IPS-20b (cell line): ENCODE measurements around the gene CLASRP.
"Not testable (repeated sequence)": the region's sequence is repeated elsewhere in the genome, so short reads cannot be mapped to it uniquely, and the experiment has no call there.

Experiments used
- H3K27ac ChIP-seq: one replicate; pipeline ENCODE4 v1.5.1; 2013; ENCODE audit warnings: low read length
- H3K27me3 ChIP-seq: 2 replicates; pipeline ENCODE4 v1.6.1; 2013; ENCODE audit warnings: mild to moderate bottlenecking, low read length, inconsistent platforms; ENCODE audit not compliant: insufficient read depth
- H3K36me3 ChIP-seq: 2 replicates; pipeline ENCODE4 v1.6.1; 2013; ENCODE audit warnings: low read depth, mild to moderate bottlenecking, inconsistent platforms, low read length, moderate library complexity; ENCODE audit not compliant: insufficient read depth
- H3K4me1 ChIP-seq: 2 replicates; pipeline ENCODE4 v1.6.1; 2013; ENCODE audit warnings: mild to moderate bottlenecking, control low read depth, inconsistent platforms, low read length, moderate library complexity; ENCODE audit not compliant: insufficient read depth
- H3K4me3 ChIP-seq: 2 replicates; pipeline ENCODE4 v1.5.1; 2013; ENCODE audit warnings: mild to moderate bottlenecking, low read length, inconsistent platforms
- H3K9ac ChIP-seq: 2 replicates; pipeline ENCODE4 v1.6.1; 2013; ENCODE audit warnings: low read depth, mild to moderate bottlenecking, inconsistent platforms, low read length, moderate library complexity
- H3K9me3 ChIP-seq: 2 replicates; pipeline ENCODE4 v1.6.1; 2013; ENCODE audit warnings: mild to moderate bottlenecking, low read depth, low read length, inconsistent platforms; ENCODE audit not compliant: insufficient read depth

The CLASRP gene

DNA sequence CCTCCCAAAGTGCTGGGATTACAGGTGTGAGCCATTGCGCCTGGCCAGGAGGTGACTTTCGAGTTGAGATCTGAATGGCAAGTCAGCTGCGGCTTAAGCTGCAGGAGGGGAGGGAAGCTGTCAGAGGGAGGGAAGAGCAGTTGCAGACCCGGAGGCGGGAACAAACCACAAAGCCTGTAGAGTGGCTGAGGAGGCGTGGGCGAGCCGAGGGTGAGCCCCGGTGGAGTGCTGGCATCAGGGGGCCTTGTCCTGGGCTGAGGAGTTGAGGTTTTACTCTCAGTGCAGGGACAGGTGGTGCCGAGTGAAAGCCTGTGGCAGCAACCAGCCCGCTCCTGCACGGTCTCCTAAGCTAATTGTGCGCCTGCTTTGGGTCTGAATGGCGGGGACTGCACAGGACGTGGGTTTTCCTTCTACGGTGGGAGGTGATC, 78.3 kb downstream of the CLASRP start:
- no peaks in the 10 kb centered on the region for H3K9me3 ChIP-seq
- no peak overlapping the region; the same call in 1 of the 2 replicates for H3K9ac ChIP-seq
- no peak overlapping the region for H3K4me3 ChIP-seq
- no peak overlapping the region for H3K27ac ChIP-seq
- H3K36me3 ChIP-seq: no peaks in the 10 kb centered on the region
- no peaks in the 10 kb centered on the region for H3K27me3 ChIP-seq
- no peaks in the 10 kb centered on the region for H3K4me1 ChIP-seq

DNA sequence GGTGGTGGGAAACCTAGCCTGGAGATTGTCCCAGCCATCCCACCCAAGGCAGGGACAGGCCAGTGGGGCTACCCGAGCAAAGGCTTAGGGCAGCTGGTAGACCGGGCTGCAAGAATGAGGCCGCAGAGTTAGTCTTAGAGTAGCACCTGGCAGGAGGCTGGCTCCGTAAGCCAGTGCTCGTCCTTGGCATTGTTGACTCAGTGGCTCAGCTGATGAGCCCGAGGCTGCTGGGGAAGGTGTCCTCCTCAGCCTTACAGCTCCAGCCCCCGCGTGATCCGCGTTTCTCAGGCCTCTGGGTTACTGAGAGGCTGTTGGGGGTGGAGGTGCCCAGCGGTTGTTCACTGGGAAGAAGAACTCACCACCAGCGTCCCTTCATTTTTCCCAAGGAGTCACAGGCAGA, 78.8 kb downstream of the CLASRP start:
- no peaks in the 10 kb centered on the region for H3K4me1 ChIP-seq
- no peaks in the 10 kb centered on the region for H3K36me3 ChIP-seq
- H3K9ac ChIP-seq: no peak overlapping the region; the same call in 1 of the 2 replicates
- H3K27me3 ChIP-seq: no peaks in the 10 kb centered on the region
- no peak overlapping the region for H3K4me3 ChIP-seq
- H3K27ac ChIP-seq: no peak overlapping the region
- no peaks in the 10 kb centered on the region for H3K9me3 ChIP-seq

DNA sequence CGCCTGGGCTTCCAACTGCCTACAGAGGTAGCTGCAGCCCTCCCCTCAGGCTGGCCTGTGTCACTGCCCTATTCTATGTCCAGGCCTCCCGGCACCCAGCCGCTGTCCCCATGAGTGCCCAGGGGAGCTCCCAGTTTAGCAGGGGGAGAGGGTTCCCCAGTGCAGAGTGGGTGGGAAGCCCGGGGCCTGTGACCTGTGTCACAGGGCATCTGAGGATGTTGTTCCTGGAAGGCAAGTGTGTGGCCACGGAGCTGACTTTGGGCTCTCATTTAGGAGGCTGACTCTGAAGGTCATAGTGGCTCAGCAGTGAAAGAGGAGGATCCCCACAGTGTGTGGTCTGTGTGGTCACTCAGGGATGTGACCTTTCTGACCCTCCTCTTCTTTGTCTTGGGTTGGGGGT, 79.3 kb downstream of the CLASRP start:
- H3K9me3 ChIP-seq: no peaks in the 10 kb centered on the region
- no peak overlapping the region for H3K9ac ChIP-seq
- H3K27ac ChIP-seq: no peak overlapping the region
- no peaks in the 10 kb centered on the region for H3K27me3 ChIP-seq
- H3K36me3 ChIP-seq: no peaks in the 10 kb centered on the region
- H3K4me3 ChIP-seq: no peak overlapping the region
- no peaks in the 10 kb centered on the region; the same call in 1 of the 2 replicates for H3K4me1 ChIP-seq

DNA sequence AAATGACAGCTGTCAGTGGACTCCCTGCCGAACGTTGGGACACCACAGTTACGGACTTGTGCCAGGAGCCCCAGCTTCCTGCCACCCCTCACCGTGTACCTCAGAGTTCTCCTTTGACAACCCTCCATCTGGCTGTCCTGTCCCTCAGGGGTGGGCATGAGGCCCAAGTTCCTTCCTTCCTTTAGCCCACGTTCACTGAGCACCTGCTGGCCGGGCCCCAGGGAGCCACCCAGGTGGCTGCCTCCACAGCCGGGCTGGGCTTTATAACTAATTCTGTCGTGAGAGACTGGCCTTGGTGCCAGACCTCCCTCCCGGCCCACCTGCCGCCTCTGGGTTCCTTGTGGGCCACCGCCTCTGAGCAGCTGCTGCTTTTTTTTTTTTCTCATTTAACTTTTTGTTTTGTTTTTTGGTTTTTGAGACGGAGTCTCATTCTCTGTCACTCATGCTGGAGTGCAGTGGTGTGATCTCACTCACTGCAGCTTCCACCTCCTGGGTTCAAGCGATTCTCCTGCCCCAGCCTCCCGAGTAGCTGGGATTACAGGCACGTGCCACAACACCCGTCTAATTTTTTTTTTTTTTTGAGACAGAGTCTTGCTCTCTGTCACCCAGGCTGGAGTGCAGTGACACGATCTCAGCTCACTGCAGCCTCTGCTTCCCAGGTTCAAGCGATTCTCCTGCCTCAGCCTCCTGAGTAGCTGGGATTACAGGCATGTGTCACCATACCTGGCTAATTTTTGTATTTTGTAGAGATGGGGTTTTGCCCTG, 79.9 kb downstream of the CLASRP start:
- H3K27ac ChIP-seq, H3K36me3 ChIP-seq, H3K27me3 ChIP-seq, H3K4me1 ChIP-seq, H3K9ac ChIP-seq, H3K4me3 ChIP-seq, H3K9me3 ChIP-seq: not testable (repeated sequence)

DNA sequence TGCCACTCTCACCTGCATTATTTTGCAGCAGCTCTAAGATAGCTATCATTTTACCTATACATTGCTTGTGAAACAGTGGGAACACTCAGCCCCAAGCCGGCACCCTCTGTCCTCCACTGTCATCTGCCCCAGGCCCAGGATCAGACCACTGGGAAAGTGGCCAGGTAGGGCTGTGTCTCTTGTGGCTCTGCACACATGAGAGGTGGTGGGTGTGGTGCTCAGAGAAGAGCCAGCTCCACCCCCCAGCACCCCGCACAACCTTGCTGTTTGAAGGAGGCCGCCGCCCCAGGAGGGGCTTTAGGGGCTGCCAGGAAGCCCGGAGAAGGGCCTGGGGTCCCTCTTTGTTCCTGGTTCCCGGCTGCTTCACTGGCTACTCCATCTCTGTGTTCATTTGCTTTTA, 80.7 kb downstream of the CLASRP start:
- no peaks in the 10 kb centered on the region for H3K27me3 ChIP-seq
- H3K9ac ChIP-seq: no peak overlapping the region
- no peaks in the 10 kb centered on the region for H3K9me3 ChIP-seq
- no peak overlapping the region for H3K27ac ChIP-seq
- H3K4me3 ChIP-seq: no peak overlapping the region
- no peaks in the 10 kb centered on the region; the same call in 1 of the 2 replicates for H3K4me1 ChIP-seq
- H3K36me3 ChIP-seq: no peaks in the 10 kb centered on the region
